ENCODE data around the gene GRM5.

DNA sequence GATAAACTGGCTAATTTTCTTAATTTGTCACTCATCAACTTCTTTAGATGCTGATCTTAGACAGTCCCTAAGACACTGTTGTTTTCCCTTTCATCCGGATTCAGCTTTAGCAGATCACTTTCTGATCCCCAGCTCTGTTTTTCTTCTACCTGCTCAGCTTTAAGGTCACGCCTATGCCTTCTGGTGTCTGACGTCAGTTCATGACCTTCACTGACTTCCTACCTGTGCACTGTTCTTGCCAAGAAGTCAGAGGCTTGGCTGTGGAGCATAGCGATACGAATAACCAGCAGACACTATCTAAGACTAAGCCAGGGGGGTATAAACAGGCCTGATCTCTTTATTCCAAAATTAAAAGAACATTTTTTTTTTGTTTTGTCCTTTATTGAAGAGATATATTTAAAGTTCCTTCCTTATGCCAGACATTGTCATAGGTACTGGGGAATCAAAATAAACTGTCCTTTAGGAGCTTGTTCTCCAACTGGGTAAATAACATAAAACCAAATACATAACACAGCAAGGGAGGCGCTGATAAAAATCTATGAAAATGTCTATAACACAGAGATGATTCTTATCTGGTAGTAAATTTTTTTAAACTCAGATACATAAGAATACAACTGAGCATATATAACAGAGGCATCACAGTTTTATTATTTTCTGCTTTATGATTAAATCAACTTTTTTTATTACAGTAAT lies 376.1 kb downstream of the GRM5 start:
- TF ChIP-seq, protein P1, sequence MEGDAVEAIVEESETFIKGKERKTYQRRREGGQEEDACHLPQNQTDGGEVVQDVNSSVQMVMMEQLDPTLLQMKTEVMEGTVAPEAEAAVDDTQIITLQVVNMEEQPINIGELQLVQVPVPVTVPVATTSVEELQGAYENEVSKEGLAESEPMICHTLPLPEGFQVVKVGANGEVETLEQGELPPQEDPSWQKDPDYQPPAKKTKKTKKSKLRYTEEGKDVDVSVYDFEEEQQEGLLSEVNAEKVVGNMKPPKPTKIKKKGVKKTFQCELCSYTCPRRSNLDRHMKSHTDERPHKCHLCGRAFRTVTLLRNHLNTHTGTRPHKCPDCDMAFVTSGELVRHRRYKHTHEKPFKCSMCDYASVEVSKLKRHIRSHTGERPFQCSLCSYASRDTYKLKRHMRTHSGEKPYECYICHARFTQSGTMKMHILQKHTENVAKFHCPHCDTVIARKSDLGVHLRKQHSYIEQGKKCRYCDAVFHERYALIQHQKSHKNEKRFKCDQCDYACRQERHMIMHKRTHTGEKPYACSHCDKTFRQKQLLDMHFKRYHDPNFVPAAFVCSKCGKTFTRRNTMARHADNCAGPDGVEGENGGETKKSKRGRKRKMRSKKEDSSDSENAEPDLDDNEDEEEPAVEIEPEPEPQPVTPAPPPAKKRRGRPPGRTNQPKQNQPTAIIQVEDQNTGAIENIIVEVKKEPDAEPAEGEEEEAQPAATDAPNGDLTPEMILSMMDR (IDR thresholded peaks at IDR 0.05), result no peak
- no peak for TF ChIP-seq POLR2A (IDR thresholded peaks at IDR 0.05)
